ENCODE results near the gene SLBP.

GRCh38 chr4:1655676-1656075 is 56.4 kb downstream of the SLBP start:
- no peak for TF ChIP-seq LEF1 (IDR thresholded peaks at IDR 0.05; ENCODE audit: borderline replicate concordance)
- no peak for TF ChIP-seq TARDBP (IDR thresholded peaks at IDR 0.05)
- TF ChIP-seq BHLHE40 (IDR thresholded peaks at IDR 0.05; ENCODE audit: borderline replicate concordance) = no peak
- TF ChIP-seq FOXK2 (IDR thresholded peaks at IDR 0.05) = no peak
- no peak for TF ChIP-seq SUZ12 (IDR thresholded peaks at IDR 0.05)
- no peak for TF ChIP-seq SP1 (IDR thresholded peaks at IDR 0.05)
- no peak for TF ChIP-seq FOXM1 (IDR thresholded peaks at IDR 0.05; ENCODE audit: borderline replicate concordance)
